ENCODE data around the gene HNF1B. TPM values are rescaled to one million over a fixed set of nuclear protein-coding genes. Genes with fewer than 3 reads are reported as not detected.

Gene HNF1B
- total RNA-seq, 1 experiment from 2014 or later: not detected

GRCh38 chr17:37708616-37709212 lies 36.1 kb downstream of the HNF1B start:
- H3K79me2 ChIP-seq (ENCODE audit: low read depth): no peaks in the 10 kb centered on the region
- peaks cover 8% of the 10 kb centered on the region; the same call in 1 of the 2 replicates for H3K4me1 ChIP-seq (replicated peaks; ENCODE audit: insufficient read depth)
- 0 out of 2 replicates have a peak overlapping the region, but pooled peaks have one; percentile 33 for H2AFZ ChIP-seq
- no peaks in the 10 kb centered on the region for H3K27me3 ChIP-seq (ENCODE audit: insufficient read depth, low read depth)
- H3K27ac ChIP-seq: no peak overlapping the region
- no peak overlapping the region for H3K4me2 ChIP-seq
- no peaks in the 10 kb centered on the region for H3K9me2 ChIP-seq (ENCODE audit: insufficient read depth)
- no peaks in the 10 kb centered on the region for H3F3A ChIP-seq (ENCODE audit: insufficient read depth, low read depth)
- no peaks in the 10 kb centered on the region for H3K9me3 ChIP-seq (ENCODE audit: insufficient read depth, low read depth)
- CTCF ChIA-PET: interaction anchor here (0.7 kb wide), 1 partner anchor 15 kb away, joined by 3 read pairs; no protein-coding TSS in a partner anchor
- POLR2A ChIA-PET (ENCODE audit: unreplicated experiment): interaction anchor here (0.7 kb wide), 1 partner anchor 21 kb away, joined by 3 read pairs; no protein-coding TSS in a partner anchor
- DNase-seq: peak in 1 of 2 experiments; percentile 38
- TF ChIP-seq CTCF (conservative IDR thresholded peaks at IDR 0.05): no peak
- TF ChIP-seq EZH2 (IDR thresholded peaks at IDR 0.05; ENCODE audit: low read depth): no peak
- H4K20me1 ChIP-seq (ENCODE audit: insufficient read depth): no peaks in the 10 kb centered on the region
- H3K36me3 ChIP-seq (ENCODE audit: low read depth): no peaks in the 10 kb centered on the region
- intact Hi-C loops (cut with micrococcal nuclease; ENCODE audit: unreplicated experiment): no loop called here
- BruUV-seq (replicated peaks): no TSS peak
- H3K4me3 ChIP-seq: no peak overlapping the region

- Histone ChIP-seq H3K36me3 (ENCODE audit: low read depth) (no peaks in the 10 kb centered on the region), H3K27ac (no peak overlapping the region), H3K4me1 (replicated peaks; ENCODE audit: insufficient read depth) (peaks cover 8% of the 10 kb centered on the region; the same call in 1 of the 2 replicates), H3F3A (ENCODE audit: insufficient read depth, low read depth) (no peaks in the 10 kb centered on the region), H3K9me3 (ENCODE audit: insufficient read depth, low read depth) (no peaks in the 10 kb centered on the region), H3K9me2 (ENCODE audit: insufficient read depth) (no peaks in the 10 kb centered on the region), H2AFZ (0 out of 2 replicates have a peak overlapping the region, but pooled peaks have one; percentile 33), H4K20me1 (ENCODE audit: insufficient read depth) (no peaks in the 10 kb centered on the region), H3K4me3 (no peak overlapping the region), H3K27me3 (ENCODE audit: insufficient read depth, low read depth) (no peaks in the 10 kb centered on the region), H3K79me2 (ENCODE audit: low read depth) (no peaks in the 10 kb centered on the region), H3K4me2 (no peak overlapping the region)
- TF ChIP-seq EZH2 (IDR thresholded peaks at IDR 0.05; ENCODE audit: low read depth) (no peak), CTCF (conservative IDR thresholded peaks at IDR 0.05) (no peak)
- no TSS peak for BruUV-seq (replicated peaks)
- DNase-seq: no peak
- POLR2A ChIA-PET (ENCODE audit: unreplicated experiment): no interaction called here
- CTCF ChIA-PET: interaction anchor here (0.7 kb wide), 1 partner anchor 16 kb away, joined by 3 read pairs; no protein-coding TSS in a partner anchor
- intact Hi-C loops (cut with micrococcal nuclease; ENCODE audit: unreplicated experiment): no loop called here
Observed at GRCh38 chr17:37708008-37708615, 36.7 kb downstream of the HNF1B start.

GRCh38 chr17:37706446-37706845 lies 38.4 kb downstream of the HNF1B start:
- no TSS peak for BruUV-seq (replicated peaks)

More at GRCh38 chr17:37706446-37706845, 38.4 kb downstream of the HNF1B start:
- Histone ChIP-seq H3K36me3 (ENCODE audit: low read depth) (no peaks in the 10 kb centered on the region), H3K27me3 (ENCODE audit: insufficient read depth, low read depth) (no peaks in the 10 kb centered on the region), H3K27ac (no peak overlapping the region), H3K9me2 (ENCODE audit: insufficient read depth) (no peaks in the 10 kb centered on the region), H3K4me3 (no peak overlapping the region), H3K4me1 (replicated peaks; ENCODE audit: insufficient read depth) (peaks cover 17% of the 10 kb centered on the region), H3K9me3 (ENCODE audit: insufficient read depth, low read depth) (no peaks in the 10 kb centered on the region), H2AFZ (no peak overlapping the region), H3K4me2 (peak overlapping the region; percentile 32), H3F3A (ENCODE audit: insufficient read depth, low read depth) (no peaks in the 10 kb centered on the region), H3K79me2 (ENCODE audit: low read depth) (no peaks in the 10 kb centered on the region), H4K20me1 (ENCODE audit: insufficient read depth) (no peaks in the 10 kb centered on the region)
- POLR2A ChIA-PET (ENCODE audit: unreplicated experiment): no interaction called here
- peak in 1 of 2 experiments; percentile 70 for DNase-seq
- intact Hi-C loops (cut with micrococcal nuclease; ENCODE audit: unreplicated experiment): no loop called here
- TF ChIP-seq EZH2 (IDR thresholded peaks at IDR 0.05; ENCODE audit: low read depth) (no peak), CTCF (conservative IDR thresholded peaks at IDR 0.05) (no peak)
- CTCF ChIA-PET: no interaction called here
